ENCODE measurements around the gene GNPTG.

Gene GNPTG

DNA sequence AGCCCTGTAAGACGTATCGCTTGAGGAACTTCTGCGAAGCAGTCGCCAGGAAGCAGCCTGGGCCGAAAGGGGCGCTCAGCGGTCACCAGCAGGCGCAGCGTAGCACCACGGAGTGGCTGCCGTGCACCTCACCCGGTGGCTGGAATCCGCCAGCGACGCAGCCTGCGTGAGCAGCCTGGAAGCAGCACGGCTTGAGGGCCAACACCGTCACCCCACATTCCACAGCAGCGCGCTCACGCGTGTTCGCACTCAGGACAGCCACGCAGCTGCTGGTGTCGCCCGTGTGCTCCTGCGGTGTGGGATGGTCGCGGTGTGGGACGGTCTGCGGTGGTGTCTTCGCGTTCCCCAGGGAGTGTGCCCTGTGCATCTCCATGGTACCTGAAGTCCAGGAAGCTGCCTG is 32.7 kb upstream of the GNPTG start:
- Histone ChIP-seq H3K4me1 (ENCODE audit: control insufficient read depth in 2 of 2, insufficient read depth in 2 of 2, low read length in 2 of 2) (no peaks in the 10 kb centered on the region), H3K36me3 (ENCODE audit: control insufficient read depth in 2 of 2, insufficient read depth in 2 of 2, low read length in 2 of 2) (peaks cover 65 to 78% of the 10 kb centered on the region in 2 donors), H3K9ac (ENCODE audit: low read depth in 1 of 2, low read length in 2 of 2) (no peak overlapping the region), H3K27me3 (ENCODE audit: control insufficient read depth in 2 of 2, insufficient read depth in 2 of 2, low read length in 2 of 2) (no peaks in the 10 kb centered on the region), H3K4me3 (ENCODE audit: low read length in 2 of 2) (no peak overlapping the region), H3K27ac (ENCODE audit: low read depth in 2 of 2, low read length in 2 of 2) (no peak overlapping the region), H3K9me3 (ENCODE audit: control insufficient read depth in 2 of 2, low read length in 2 of 2) (no peaks in the 10 kb centered on the region)

DNA sequence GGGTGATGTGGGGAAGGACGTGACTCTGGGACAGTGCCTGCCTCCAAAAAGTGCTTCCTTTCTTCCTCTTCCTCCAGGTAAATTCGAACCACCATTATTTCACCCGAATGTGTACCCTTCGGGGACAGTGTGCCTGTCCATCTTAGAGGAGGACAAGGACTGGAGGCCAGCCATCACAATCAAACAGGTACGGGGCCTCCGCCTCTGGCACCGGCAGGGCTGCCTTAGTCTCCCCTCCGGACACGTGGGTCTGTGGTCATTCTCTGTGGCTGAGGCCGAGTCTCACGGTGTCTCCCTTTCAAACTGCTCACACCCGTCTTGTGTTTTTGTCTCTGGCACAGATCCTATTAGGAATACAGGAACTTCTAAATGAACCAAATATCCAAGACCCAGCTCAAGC is 31.6 kb upstream of the GNPTG start:
- Histone ChIP-seq H3K9me3 (ENCODE audit: control insufficient read depth in 2 of 2, low read length in 2 of 2) (no peaks in the 10 kb centered on the region), H3K4me3 (ENCODE audit: low read length in 2 of 2) (no peak overlapping the region), H3K4me1 (ENCODE audit: control insufficient read depth in 2 of 2, insufficient read depth in 2 of 2, low read length in 2 of 2) (no peaks in the 10 kb centered on the region), H3K27ac (ENCODE audit: low read depth in 2 of 2, low read length in 2 of 2) (no peak overlapping the region), H3K27me3 (ENCODE audit: control insufficient read depth in 2 of 2, insufficient read depth in 2 of 2, low read length in 2 of 2) (no peaks in the 10 kb centered on the region), H3K36me3 (ENCODE audit: control insufficient read depth in 2 of 2, insufficient read depth in 2 of 2, low read length in 2 of 2) (peaks cover 61 to 77% of the 10 kb centered on the region in 2 donors), H3K9ac (ENCODE audit: low read depth in 1 of 2, low read length in 2 of 2) (no peak overlapping the region)

DNA sequence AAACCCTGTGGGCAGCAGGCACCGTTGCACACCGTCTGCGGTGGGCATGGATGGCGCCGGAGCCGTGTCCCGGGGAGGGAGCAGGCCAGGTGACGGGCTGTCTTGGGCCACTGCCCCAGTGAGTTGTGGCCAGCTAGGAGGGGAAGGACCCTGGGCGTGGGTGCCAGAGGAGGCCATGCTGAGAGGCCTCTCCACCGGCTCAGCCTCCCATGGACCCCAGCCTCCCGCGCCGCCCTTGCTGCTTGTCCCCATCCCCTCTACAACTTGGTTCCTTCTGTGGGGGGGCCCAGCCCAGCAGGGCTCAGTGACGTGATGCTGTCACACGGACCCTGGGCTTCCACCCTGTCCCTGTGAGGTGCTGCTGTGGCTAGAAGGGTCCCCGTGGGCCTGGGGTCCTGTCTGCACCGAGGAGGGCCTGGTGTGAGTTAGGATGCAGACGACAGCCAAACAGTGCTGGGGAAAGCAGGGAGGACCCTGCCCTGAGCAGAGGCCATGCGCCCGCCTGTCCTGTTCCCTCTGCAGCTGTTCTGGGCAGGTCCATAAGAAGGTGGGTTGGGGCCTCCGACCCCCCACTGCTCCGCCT is 31.0 kb upstream of the GNPTG start:
- no peaks in the 10 kb centered on the region for H3K4me1 ChIP-seq (ENCODE audit: control insufficient read depth in 2 of 2, insufficient read depth in 2 of 2, low read length in 2 of 2)
- H3K4me3 ChIP-seq (ENCODE audit: low read length in 2 of 2) = no peak overlapping the region
- H3K27ac ChIP-seq (ENCODE audit: low read depth in 2 of 2, low read length in 2 of 2) = no peak overlapping the region
- H3K9ac ChIP-seq (ENCODE audit: low read depth in 1 of 2, low read length in 2 of 2) = no peak overlapping the region
- peaks cover 55 to 71% of the 10 kb centered on the region in 2 donors for H3K36me3 ChIP-seq (ENCODE audit: control insufficient read depth in 2 of 2, insufficient read depth in 2 of 2, low read length in 2 of 2)
- no peaks in the 10 kb centered on the region for H3K27me3 ChIP-seq (ENCODE audit: control insufficient read depth in 2 of 2, insufficient read depth in 2 of 2, low read length in 2 of 2)
- H3K9me3 ChIP-seq (ENCODE audit: control insufficient read depth in 2 of 2, low read length in 2 of 2) = no peaks in the 10 kb centered on the region

DNA sequence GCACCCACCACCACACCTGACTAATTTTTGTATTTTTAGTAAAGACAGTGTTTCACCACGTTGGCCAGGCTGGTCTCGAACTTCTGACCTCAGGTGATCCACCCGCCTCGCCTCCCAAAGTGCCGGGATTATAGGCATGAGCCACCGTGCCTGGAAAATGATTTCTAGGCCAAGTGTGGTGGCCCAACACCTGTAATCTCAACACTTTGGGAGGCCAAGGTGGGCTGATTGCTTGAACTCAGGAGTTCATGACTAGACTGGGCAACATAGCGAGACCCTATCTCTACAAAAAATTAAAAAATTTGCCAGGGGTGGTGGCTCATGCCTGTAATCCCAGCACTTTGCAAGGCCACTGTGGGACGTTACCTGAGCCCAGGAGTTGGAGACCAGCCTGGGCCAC is 29.3 kb upstream of the GNPTG start:
- Histone ChIP-seq H3K27ac (ENCODE audit: low read depth in 2 of 2, low read length in 2 of 2) (no peak overlapping the region), H3K9me3 (ENCODE audit: control insufficient read depth in 2 of 2, low read length in 2 of 2) (no peaks in the 10 kb centered on the region), H3K4me1 (ENCODE audit: control insufficient read depth in 2 of 2, insufficient read depth in 2 of 2, low read length in 2 of 2) (no peaks in the 10 kb centered on the region), H3K36me3 (ENCODE audit: control insufficient read depth in 2 of 2, insufficient read depth in 2 of 2, low read length in 2 of 2) (peaks cover 42 to 54% of the 10 kb centered on the region in 2 donors), H3K9ac (ENCODE audit: low read depth in 1 of 2, low read length in 2 of 2) (no peak overlapping the region), H3K4me3 (ENCODE audit: low read length in 2 of 2) (no peak overlapping the region), H3K27me3 (ENCODE audit: control insufficient read depth in 2 of 2, insufficient read depth in 2 of 2, low read length in 2 of 2) (no peaks in the 10 kb centered on the region)

DNA sequence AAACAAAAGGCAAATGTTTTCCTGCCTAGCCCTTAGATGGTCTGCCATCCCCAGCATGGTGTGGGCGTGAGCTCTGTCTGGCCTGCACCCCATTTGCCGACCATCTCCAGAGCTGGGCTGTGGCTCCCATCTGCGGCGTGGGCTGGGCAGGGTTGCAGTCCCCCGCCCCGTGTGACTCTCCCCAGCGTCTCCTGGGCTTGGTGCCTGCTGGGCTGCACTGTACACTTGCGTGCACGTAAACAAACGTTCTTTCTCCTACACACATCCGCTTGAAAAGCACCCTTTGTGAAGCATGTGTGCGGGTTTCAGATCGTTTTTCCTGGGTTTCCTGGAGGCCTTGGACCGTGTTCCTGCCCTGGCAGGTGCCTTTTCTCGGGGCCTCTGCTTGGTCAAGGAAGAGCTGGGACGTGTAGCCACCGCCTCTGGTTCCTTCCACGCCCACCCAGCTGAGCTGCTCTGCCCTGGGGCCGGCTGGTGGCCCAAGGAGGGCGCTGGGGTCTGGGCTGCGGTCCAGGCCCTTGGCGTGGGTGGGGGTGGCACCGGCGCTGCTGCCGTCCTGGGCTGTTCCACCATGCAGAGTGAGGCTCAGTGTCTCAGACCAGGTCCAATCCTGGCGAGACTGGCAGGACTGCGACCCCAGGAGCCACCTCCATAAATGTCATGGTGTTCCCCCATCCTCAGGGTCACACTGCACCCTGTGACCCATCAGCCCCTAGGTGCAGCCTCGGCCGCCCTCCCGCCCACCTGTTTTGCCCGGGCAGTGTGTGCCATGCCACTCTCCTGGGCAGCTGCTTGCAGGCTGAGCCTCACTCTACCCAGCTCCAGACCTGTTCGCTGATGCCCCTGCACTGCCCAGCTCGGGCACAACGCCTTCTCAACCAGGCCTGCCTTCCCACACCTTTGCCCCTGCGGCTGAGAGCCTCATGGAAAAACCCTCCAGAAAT is 28.2 kb upstream of the GNPTG start:
- peaks cover 30 to 42% of the 10 kb centered on the region in 2 donors for H3K36me3 ChIP-seq (ENCODE audit: control insufficient read depth in 2 of 2, insufficient read depth in 2 of 2, low read length in 2 of 2)
- H3K4me3 ChIP-seq (ENCODE audit: low read length in 2 of 2) = no peak overlapping the region
- no peak overlapping the region for H3K9ac ChIP-seq (ENCODE audit: low read depth in 1 of 2, low read length in 2 of 2)
- no peaks in the 10 kb centered on the region for H3K4me1 ChIP-seq (ENCODE audit: control insufficient read depth in 2 of 2, insufficient read depth in 2 of 2, low read length in 2 of 2)
- H3K9me3 ChIP-seq (ENCODE audit: control insufficient read depth in 2 of 2, low read length in 2 of 2) = no peaks in the 10 kb centered on the region
- H3K27ac ChIP-seq (ENCODE audit: low read depth in 2 of 2, low read length in 2 of 2) = peak overlapping the region in 1 of 2 donors; percentile 9
- H3K27me3 ChIP-seq (ENCODE audit: control insufficient read depth in 2 of 2, insufficient read depth in 2 of 2, low read length in 2 of 2) = no peaks in the 10 kb centered on the region

DNA sequence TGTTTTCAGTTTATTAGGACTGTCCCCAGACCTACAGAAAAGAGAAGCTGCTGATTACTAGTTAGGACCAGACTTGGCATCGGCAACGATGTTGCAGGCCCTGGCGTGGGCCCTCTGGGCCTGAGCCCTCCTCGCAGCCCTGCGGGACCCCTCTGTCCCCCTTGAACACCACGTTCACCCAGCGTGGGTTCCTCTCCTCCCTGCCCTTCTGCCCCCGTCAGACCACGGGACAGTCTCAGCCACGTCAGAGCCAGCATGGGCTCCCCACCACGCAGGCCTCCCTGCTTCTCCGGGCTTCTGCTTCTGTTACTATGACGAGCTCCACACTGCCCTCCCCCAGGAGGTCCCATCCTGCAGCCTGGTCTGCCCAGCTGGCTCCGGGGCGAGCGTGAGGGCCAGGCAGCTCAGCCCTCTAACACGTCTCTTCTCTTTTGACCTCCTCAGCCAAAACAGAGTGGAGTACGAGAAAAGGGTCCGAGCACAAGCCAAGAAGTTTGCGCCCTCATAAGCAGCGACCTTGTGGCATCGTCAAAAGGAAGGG is 27.4 kb upstream of the GNPTG start:
- Histone ChIP-seq H3K4me3 (ENCODE audit: low read length in 2 of 2) (no peak overlapping the region), H3K27me3 (ENCODE audit: control insufficient read depth in 2 of 2, insufficient read depth in 2 of 2, low read length in 2 of 2) (no peaks in the 10 kb centered on the region), H3K36me3 (ENCODE audit: control insufficient read depth in 2 of 2, insufficient read depth in 2 of 2, low read length in 2 of 2) (peaks cover 25 to 35% of the 10 kb centered on the region in 2 donors), H3K9me3 (ENCODE audit: control insufficient read depth in 2 of 2, low read length in 2 of 2) (no peaks in the 10 kb centered on the region), H3K27ac (ENCODE audit: low read depth in 2 of 2, low read length in 2 of 2) (no peak overlapping the region), H3K4me1 (ENCODE audit: control insufficient read depth in 2 of 2, insufficient read depth in 2 of 2, low read length in 2 of 2) (no peaks in the 10 kb centered on the region), H3K9ac (ENCODE audit: low read depth in 1 of 2, low read length in 2 of 2) (no peak overlapping the region)

DNA sequence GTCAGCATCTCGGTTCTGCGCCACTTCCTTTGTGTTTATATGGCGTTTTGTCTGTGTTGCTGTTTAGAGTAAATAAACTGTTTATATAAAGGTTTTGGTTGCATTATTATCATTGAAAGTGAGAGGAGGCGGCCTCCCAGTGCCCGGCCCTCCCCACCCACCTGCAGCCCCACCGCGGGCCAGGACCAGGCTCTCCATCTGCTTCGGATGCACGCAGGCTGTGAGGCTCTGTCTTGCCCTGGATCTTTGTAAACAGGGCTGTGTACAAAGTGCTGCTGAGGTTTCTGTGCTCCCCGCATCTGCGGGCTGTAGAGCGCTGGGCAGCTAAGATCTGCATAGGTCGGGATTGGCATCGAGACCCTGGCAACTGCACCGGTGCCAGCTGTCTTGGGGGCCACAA is 26.5 kb upstream of the GNPTG start:
- Histone ChIP-seq H3K36me3 (ENCODE audit: control insufficient read depth in 2 of 2, insufficient read depth in 2 of 2, low read length in 2 of 2) (peaks cover 17 to 27% of the 10 kb centered on the region in 2 donors), H3K27ac (ENCODE audit: low read depth in 2 of 2, low read length in 2 of 2) (no peak overlapping the region), H3K27me3 (ENCODE audit: control insufficient read depth in 2 of 2, insufficient read depth in 2 of 2, low read length in 2 of 2) (no peaks in the 10 kb centered on the region), H3K9me3 (ENCODE audit: control insufficient read depth in 2 of 2, low read length in 2 of 2) (no peaks in the 10 kb centered on the region), H3K4me3 (ENCODE audit: low read length in 2 of 2) (no peak overlapping the region), H3K4me1 (ENCODE audit: control insufficient read depth in 2 of 2, insufficient read depth in 2 of 2, low read length in 2 of 2) (no peaks in the 10 kb centered on the region), H3K9ac (ENCODE audit: low read depth in 1 of 2, low read length in 2 of 2) (no peak overlapping the region)

DNA sequence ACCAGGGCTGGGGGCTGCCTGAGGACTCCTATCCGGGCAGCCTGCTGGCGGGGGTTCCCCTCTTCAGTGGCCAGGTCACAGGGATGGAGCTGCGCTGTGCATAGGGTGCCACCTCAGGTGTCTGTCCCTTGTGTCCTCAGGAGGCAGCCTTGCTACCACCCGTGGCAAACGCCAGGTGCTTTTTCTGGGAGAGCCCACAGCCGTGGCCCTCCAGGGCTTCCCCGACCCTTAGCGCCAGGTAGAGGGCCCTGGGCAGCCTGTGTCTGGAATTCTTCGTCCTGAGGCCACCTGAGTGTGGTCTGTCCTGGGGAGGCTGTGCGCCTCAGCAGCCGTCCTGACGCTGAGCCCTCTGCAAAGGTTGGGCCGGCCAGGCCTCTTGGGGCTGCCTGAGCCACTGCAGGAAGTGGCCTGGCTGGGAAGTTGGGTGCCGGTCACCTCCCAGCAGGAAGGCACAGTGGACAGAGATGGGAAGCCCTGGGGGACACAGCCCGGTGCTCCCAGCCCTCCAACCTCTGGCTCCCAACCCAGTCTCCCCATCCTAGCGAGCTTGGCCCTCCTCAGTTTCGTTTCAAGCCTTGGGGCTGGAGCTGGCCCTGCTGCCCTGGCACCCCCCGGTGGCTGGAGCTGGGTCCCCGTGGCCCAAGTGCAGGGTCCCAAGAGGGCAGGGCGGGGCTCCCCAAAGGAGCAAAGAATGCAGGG is 25.9 kb upstream of the GNPTG start:
- no peaks in the 10 kb centered on the region for H3K27me3 ChIP-seq (ENCODE audit: control insufficient read depth in 2 of 2, insufficient read depth in 2 of 2, low read length in 2 of 2)
- H3K36me3 ChIP-seq (ENCODE audit: control insufficient read depth in 2 of 2, insufficient read depth in 2 of 2, low read length in 2 of 2) = peaks cover 12 to 21% of the 10 kb centered on the region in 2 donors

DNA sequence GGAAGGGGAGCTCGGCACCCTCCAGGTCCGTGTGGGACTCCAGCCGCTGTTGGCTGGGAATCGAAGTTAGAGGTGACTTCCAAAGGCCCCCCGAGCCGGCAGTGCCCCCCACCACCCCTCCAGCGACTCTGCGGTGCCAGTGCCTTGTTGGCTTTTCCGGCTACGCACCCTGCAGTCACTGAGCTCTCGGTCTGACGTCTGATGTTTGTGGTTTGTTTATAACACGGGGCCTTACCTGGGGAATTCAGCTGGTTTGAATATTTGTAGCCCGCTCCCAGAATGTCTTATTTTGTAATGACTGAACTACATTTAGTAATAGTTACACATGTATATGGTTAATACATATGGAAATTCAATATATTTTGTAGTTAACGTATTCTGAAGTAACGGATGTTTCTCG is 25.3 kb upstream of the GNPTG start:
- no peak overlapping the region for H3K27ac ChIP-seq (ENCODE audit: low read depth in 2 of 2, low read length in 2 of 2)
- no peaks in the 10 kb centered on the region for H3K9me3 ChIP-seq (ENCODE audit: control insufficient read depth in 2 of 2, low read length in 2 of 2)
- peaks cover 2 to 3% of the 10 kb centered on the region in 2 donors for H3K4me1 ChIP-seq (ENCODE audit: control insufficient read depth in 2 of 2, insufficient read depth in 2 of 2, low read length in 2 of 2)
- no peaks in the 10 kb centered on the region for H3K27me3 ChIP-seq (ENCODE audit: control insufficient read depth in 2 of 2, insufficient read depth in 2 of 2, low read length in 2 of 2)
- no peak overlapping the region for H3K9ac ChIP-seq (ENCODE audit: low read depth in 1 of 2, low read length in 2 of 2)
- no peak overlapping the region for H3K4me3 ChIP-seq (ENCODE audit: low read length in 2 of 2)
- peaks cover 10 to 20% of the 10 kb centered on the region in 2 donors for H3K36me3 ChIP-seq (ENCODE audit: control insufficient read depth in 2 of 2, insufficient read depth in 2 of 2, low read length in 2 of 2)

More for the DNA sequence above, 25.9 kb upstream of the GNPTG start:
- H3K4me3 ChIP-seq (ENCODE audit: low read length in 2 of 2) = no peak overlapping the region
- no peak overlapping the region for H3K9ac ChIP-seq (ENCODE audit: low read depth in 1 of 2, low read length in 2 of 2)
- H3K9me3 ChIP-seq (ENCODE audit: control insufficient read depth in 2 of 2, low read length in 2 of 2) = no peaks in the 10 kb centered on the region
- H3K4me1 ChIP-seq (ENCODE audit: control insufficient read depth in 2 of 2, insufficient read depth in 2 of 2, low read length in 2 of 2) = no peaks in the 10 kb centered on the region
- H3K27ac ChIP-seq (ENCODE audit: low read depth in 2 of 2, low read length in 2 of 2) = no peak overlapping the region
